Heart left ventricle (tissue), 16 donors: Measurements from ENCODE around the gene MRPL40. TPM values are rescaled to one million over a fixed set of nuclear protein-coding genes. Genes with fewer than 3 reads are reported as not detected.

Experiments
- ATAC-seq, 4 donors: fragments of 200-7000 bp; cut with Tn5 transposase; one replicate each; pipeline ENCODE4 v1.9.1; 2020 to 2022; ENCODE audit warnings: moderate library complexity in 4 of 4, mild to moderate bottlenecking in 3 of 4, moderate number of reproducible peaks in 1 of 4
- DNase-seq, 5 donors: peaks; one replicate each; pipeline ENCODE4 v3.0.0-alpha.2; 2020
- H3K27ac ChIP-seq, 12 donors: fragments of 200-600 bp; sonication (generic) in 4 of 12; one replicate each; pipeline versions ENCODE4 v1.5.0 to v1.8.0; 2016 to 2022; ENCODE audit warnings: mild to moderate bottlenecking in 2 of 12
- H3K27me3 ChIP-seq, 9 donors: fragments of 200-600 bp; sonication (generic) in 2 of 9; one replicate each; pipeline versions ENCODE4 v1.5.1 to v1.8.0; 2016 to 2022; ENCODE audit warnings: mild to moderate bottlenecking in 3 of 9
- H3K36me3 ChIP-seq, 9 donors: fragments of 200-600 bp; sonication (generic) in 2 of 9; one replicate each; pipeline versions ENCODE4 v1.5.0 to v1.8.0; 2018 to 2022; ENCODE audit warnings: mild to moderate bottlenecking in 2 of 9
- H3K4me1 ChIP-seq, 12 donors: fragments of 200-600 bp; sonication (generic) in 4 of 12; one replicate each; pipeline versions ENCODE4 v1.5.0 to v1.8.0; 2016 to 2022; ENCODE audit warnings: mild to moderate bottlenecking in 3 of 12
- H3K4me3 ChIP-seq, 12 donors: fragments of 200-600 bp; sonication (generic) in 4 of 12; one replicate each; pipeline versions ENCODE4 v1.5.0 to v1.8.0; 2017 to 2022; ENCODE audit warnings: mild to moderate bottlenecking in 9 of 12, moderate library complexity in 4 of 12
- H3K9me3 ChIP-seq, 12 donors: fragments of 200-600 bp; sonication (generic) in 4 of 12; one replicate each; pipeline versions ENCODE4 v1.5.0 to v1.8.0; 2016 to 2022; ENCODE audit warnings: mild to moderate bottlenecking in 1 of 12
- CTCF ChIP-seq, 12 donors: fragments of 200-600 bp; sonication (generic) in 4 of 12; IDR thresholded peaks; one replicate each; pipeline versions ENCODE4 v1.5.0 to v1.8.0; 2018 to 2022; ENCODE audit warnings: antibody characterized with exemption in 12 of 12, mild to moderate bottlenecking in 5 of 12
- POLR2A ChIP-seq, 2 donors: fragments of 450-650 bp; IDR thresholded peaks; one replicate each; pipeline ENCODE4 v1.6.1; 2017; ENCODE audit warnings: antibody characterized with exemption in 2 of 2, mild to moderate bottlenecking in 2 of 2, moderate library complexity in 2 of 2
- WGBS, 4 donors: extraction: QIAGEN DNeasy Blood & Tissue Kit in 2 of 4; methylation state at CpG; one replicate each; pipeline versions ENCODE4 v1.1.5 to v1.1.7; 2013 to 2018; 5-methylcytosine and 5-hydroxymethylcytosine counted together
- intact Hi-C, 10 donors: fragments of 100-400 bp; cut with DNase I; formaldehyde crosslinking; loops; one replicate each; pipeline versions ENCODE4 v1.11.1 to v1.14.2; 2022
- polyA plus RNA-seq, 2 donors: library from polyadenylated mRNA; stranded (reverse); fragments of 200-250 nt; gene quantifications; one replicate each; pipeline ENCODE4 v1.2.3, GENCODE V29; 2013
- total RNA-seq, 9 donors: library from RNA; depleted of rRNA in 2 of 9; stranded (reverse); fragments of >200 nt in 2 of 9; fragmentation: NEBNext Ultra II Directional in 3 of 9; extraction: Animal tissue kit (Norgen Biotek cat#: 25700) in 3 of 9; gene quantifications; one replicate each; pipeline versions ENCODE4 v1.1.0 to v1.2.4, GENCODE V29; 2016 to 2023
- donor health status: ischemic (EF 13 %, LVEDD 7.1; RV severe dilation, severe dysfunction).
- donor health status: healthy with polysubstance abuse.
- donor health status: DM: no; HTN: yes; CAD: no.
- donor health status: DM: no; HTN: no; CAD: no.
- donor health status: ischemic (EF 25% LVEDD 6.9; RV normal size, moderate dysfunction).
- donor health status: ischemic (EF 25% LVEDD 5.7; RV mildly dilated, moderate dysfunction).
- donor health status: healthy.
- donor health status: DM: yes; HTN: yes; CAD: no.
- donor health status: ischemic (EF 35%, LVEDD 5.7; RV mildly dilated, moderate dysfunction).
- donor health status: nonischemic (EF 11% LVEDD 7.7; RV severe dilation, severe dysfunction).
- donor health status: DM: yes; HTN: yes; CAD: no.
- donor health status: PGD.
- donor health status: ischemic (EF 29% LVEDD 5.4; RV normal size, mild dysfunction).
- donor health status: nonischemic (EF 23%, LVEDD 6.1; RV moderate dilation, normal function).

The MRPL40 gene
- total and polyA plus RNA-seq, 11 donors, result 39.9 to 119 (median 54.2) TPM

DNA sequence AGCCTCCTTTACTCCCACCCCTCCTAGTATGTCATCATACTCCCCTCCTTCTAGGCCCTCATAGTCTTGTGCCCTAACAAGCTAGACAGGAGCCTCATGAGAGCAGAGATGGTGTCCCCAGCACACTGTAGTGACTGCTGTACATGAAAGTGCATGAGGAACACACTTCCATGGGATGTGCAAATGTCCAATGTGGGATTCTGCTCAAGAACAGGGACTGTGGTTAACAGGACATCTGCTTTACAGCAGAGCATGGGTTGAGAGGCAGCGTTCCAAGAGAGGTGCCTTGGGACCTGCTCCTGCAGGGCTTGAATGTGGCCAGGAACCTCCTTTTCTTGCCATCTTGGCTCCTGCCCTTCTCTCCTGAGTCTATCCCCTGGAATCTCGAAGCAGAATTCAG lies 46.1 kb upstream of the MRPL40 start:
- intact Hi-C loops, result loop anchor here in 1 of 10 donors (10.0 kb wide), 1 partner anchor 79 kb away; no protein-coding TSS in a partner anchor
- H3K36me3 ChIP-seq, result peaks cover 0 to 100% (median 97%) of the 10 kb centered on the region in 9 donors
- H3K4me1 ChIP-seq, result peaks cover 0 to 6% (median 0%) of the 10 kb centered on the region in 12 donors
- TF ChIP-seq CTCF (IDR thresholded peaks at IDR 0.05) (no peak), POLR2A (IDR thresholded peaks at IDR 0.05) (no peak)
- no peak overlapping the region for H3K27ac ChIP-seq
- no peak for ATAC-seq
- no peaks in the 10 kb centered on the region for H3K9me3 ChIP-seq
- 86 to 100% (median 96%) methylated on average over 1 to 2 of the region's 2 CpGs for WGBS, 4 donors
- DNase-seq, result no peak
- H3K27me3 ChIP-seq, result no peaks in the 10 kb centered on the region
- H3K4me3 ChIP-seq, result no peak overlapping the region

- H3K4me3 ChIP-seq, result no peak overlapping the region
- DNase-seq (no peak), ATAC-seq (no peak)
- no peaks in the 10 kb centered on the region for H3K9me3 ChIP-seq
- peaks cover 0 to 6% (median 0%) of the 10 kb centered on the region in 12 donors for H3K4me1 ChIP-seq
- peaks cover 0 to 100% (median 96%) of the 10 kb centered on the region in 9 donors for H3K36me3 ChIP-seq
- intact Hi-C loops, result loop anchor here in 1 of 10 donors (10.0 kb wide), 1 partner anchor 78 kb away; no protein-coding TSS in a partner anchor
- no peaks in the 10 kb centered on the region for H3K27me3 ChIP-seq
- 59 to 79% (median 65%) methylated on average over 2 of the region's 2 CpGs for WGBS, 4 donors
- H3K27ac ChIP-seq, result no peak overlapping the region
- TF ChIP-seq POLR2A (IDR thresholded peaks at IDR 0.05) (no peak), CTCF (IDR thresholded peaks at IDR 0.05) (no peak)
Observed at GRCh38 chr22:19387038-19387437, 45.3 kb upstream of the MRPL40 start.

DNA sequence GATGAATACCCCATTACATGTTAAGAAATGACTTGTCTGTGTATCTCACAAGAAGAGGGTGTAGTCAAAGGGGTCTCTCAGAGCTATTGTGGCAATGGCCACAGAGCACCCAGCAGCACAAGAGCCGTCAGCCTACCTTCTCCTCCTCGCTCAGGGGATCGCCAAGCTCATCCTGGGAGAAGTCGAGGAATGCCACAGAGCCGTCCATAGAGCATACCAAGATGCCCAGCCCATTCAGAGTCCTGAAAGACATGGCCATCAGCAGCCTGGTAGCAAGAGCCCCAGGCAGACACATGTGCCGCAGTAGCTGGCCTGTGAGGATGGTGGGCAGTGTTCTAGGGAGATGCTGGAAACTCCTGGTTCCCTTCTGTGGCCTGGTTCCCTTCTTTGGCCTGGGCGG lies 44.8 kb upstream of the MRPL40 start:
- ATAC-seq (no peak), DNase-seq (no peak)
- Histone ChIP-seq H3K36me3 (peaks cover 0 to 100% (median 96%) of the 10 kb centered on the region in 9 donors), H3K9me3 (no peaks in the 10 kb centered on the region), H3K4me1 (peaks cover 0 to 6% (median 0%) of the 10 kb centered on the region in 12 donors), H3K27me3 (no peaks in the 10 kb centered on the region), H3K4me3 (no peak overlapping the region), H3K27ac (no peak overlapping the region)
- intact Hi-C loops, result loop anchor here in 1 of 10 donors (10.0 kb wide), 1 partner anchor 77 kb away; no protein-coding TSS in a partner anchor
- WGBS, 4 donors, result 87 to 99% (median 96%) methylated on average over 7 of the region's 7 CpGs
- TF ChIP-seq POLR2A (IDR thresholded peaks at IDR 0.05) (no peak), CTCF (IDR thresholded peaks at IDR 0.05) (no peak)

- WGBS, 4 donors, result 79 to 97% (median 94%) methylated on average over 5 of the region's 5 CpGs
- TF ChIP-seq CTCF (IDR thresholded peaks at IDR 0.05) (no peak), POLR2A (IDR thresholded peaks at IDR 0.05) (no peak)
- Histone ChIP-seq H3K4me1 (peaks cover 0 to 6% (median 0%) of the 10 kb centered on the region in 12 donors), H3K27me3 (no peaks in the 10 kb centered on the region), H3K36me3 (peaks cover 0 to 100% (median 96%) of the 10 kb centered on the region in 9 donors), H3K27ac (no peak overlapping the region), H3K4me3 (no peak overlapping the region), H3K9me3 (no peaks in the 10 kb centered on the region)
- ATAC-seq (no peak), DNase-seq (no peak)
- intact Hi-C loops, result loop anchor here in 1 of 10 donors (10.0 kb wide), 1 partner anchor 209 kb away; no protein-coding TSS in a partner anchor
Observed at GRCh38 chr22:19393704-19394103, 38.6 kb upstream of the MRPL40 start.
